Measurements from ENCODE around the gene MSTN.
"Not testable (repeated sequence)": the region's sequence is repeated elsewhere in the genome, so short reads cannot be mapped to it uniquely, and the experiment has no call there.

Gene MSTN

DNA sequence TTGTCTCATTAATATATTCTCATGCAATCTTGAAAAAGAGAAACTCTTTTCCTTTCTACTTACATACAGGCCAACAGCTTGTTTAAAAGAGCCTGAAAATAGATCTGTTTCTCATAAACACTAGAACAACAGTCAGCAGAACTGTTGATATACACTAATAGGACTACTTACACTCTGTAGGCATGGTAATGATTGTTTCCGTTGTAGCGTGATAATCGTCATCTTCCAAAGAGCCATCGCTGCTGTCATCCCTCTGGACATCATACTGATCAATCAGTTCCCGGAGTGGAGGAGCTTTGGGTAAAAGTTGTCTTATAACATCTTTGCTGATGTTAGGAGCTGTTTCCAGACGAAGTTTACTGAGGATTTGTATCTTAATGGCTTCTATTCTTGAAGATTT, 476 bp downstream of the MSTN start:
- no peak for DNase-seq

DNA sequence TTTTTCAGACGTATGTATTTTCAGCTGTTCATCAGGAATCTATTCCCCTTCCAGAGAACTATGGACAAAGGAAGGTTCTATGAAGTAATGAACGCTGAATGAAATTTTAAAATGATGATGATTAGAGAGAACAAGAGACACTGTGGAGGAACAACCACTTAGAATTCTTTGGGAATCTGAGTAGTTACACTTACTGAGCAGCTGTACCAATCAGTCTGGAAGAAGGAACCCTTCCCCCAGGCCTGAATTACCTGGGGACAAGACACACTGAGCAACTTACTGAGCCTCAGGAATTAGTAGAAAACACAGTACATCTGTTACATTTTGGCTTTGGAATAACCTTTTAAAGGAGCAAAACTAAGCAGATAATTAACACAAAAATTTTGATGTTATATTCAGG, 1.9 kb downstream of the MSTN start:
- no peak for DNase-seq

DNA sequence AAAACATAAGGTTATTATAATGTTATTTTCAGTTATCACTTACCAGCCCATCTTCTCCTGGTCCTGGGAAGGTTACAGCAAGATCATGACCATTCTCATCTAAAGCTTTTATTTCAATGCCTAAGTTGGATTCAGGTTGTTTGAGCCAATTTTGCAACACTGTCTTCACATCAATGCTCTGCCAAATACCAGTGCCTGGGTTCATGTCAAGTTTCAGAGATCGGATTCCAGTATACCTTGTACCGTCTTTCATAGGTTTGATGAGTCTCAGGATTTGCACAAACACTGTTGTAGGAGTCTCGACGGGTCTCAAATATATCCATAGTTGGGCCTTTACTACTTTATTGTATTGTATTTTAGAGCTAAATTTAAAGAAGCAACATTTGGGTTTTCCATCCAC, 2.5 kb downstream of the MSTN start:
- no peak for DNase-seq

DNA sequence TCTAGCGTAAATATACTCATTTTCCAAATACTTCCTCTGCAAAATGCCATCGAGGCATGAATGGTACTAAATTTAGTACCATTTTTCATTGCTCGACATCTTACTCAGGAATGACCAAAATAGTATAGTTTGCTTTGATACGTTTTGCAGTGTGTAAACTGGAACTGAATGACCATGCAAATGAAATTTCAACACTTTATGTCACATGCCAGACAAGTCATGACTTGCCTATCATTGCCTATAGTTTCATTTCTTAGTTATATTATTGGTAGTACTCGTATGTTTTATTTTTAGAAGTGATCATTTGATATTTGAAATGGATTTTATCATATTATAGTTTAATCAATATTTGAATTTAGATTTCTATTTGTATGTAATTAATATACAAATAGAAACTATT, 9.1 kb downstream of the MSTN start:
- no peak for DNase-seq

DNA sequence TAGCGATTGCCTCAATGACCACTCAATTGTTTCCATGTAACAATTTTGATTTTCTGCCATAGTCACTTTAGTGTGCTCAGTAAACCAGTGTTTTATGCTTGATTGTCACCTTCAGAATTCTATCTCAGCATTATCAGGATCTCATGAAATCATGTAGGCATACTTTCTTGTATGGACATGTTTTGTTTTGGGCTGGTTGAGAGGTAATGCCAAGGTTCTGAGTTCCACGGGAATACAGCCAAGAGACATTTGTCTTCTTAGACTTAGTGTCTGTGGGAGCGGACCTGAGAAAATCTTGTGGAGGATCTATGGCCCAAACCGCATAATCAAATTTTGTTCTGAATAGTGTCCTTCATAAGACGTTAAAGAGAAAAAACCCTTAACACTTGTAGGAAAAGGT, 10.2 kb downstream of the MSTN start:
- DNase-seq = no peak

DNA sequence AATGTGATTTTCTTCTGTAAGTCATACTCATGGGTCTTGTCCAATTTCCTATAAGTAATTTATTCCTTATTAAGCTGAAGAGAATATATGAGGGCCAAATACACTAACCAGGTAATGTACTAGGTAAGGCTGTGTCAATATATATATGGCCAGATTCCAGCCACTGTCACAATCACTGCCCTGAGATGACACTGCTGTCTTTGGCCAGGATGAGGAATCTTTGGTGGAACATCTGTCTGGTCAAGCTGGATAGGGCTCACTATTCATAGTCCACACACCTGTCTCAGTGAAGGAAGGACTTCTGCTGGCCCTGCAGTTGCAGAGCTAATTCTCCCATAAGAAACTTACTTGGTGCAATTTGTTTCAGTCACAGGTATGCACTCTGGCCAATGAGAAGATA, 11.3 kb downstream of the MSTN start:
- no peak for DNase-seq

DNA sequence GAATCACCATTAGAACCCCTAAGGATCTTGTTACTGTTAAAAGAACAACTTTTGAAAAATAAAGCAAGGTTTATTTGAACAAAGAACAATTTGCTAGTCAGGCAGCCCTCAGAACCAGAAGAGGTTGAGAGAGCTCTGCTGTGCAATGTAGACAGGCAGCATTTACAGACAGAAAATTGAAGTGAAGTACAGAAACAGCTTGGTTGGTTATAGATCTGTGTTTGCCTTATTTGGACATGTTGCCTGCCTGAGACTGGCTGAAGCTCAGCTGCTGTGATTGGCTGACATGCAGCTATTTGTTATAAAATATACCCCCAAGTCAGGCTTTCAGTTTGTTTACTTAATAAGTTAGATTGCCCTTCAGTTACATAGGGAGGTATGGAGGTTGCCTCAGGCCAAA, 12.5 kb downstream of the MSTN start:
- no peak for DNase-seq

DNA sequence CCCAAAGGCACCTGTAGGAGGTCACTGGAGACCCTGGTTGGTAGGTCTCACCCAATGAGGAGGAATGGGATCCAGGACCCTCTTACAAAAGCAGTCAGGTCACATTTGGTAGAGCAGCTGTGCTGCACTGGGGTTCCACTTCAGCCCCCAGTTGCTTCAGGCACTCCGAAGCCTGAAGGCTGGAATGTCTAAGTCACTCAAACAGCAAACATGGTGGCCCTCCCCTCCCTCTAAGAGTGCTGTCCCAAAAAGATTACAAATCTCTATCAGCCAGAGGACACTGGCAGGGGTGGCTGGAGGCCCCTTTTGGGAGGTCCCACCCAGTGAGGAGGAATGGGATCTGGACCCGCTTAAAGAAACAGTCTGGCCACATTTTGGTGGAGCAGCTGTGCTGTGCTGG, 17.7 kb downstream of the MSTN start:
- DNase-seq = no peak

DNA sequence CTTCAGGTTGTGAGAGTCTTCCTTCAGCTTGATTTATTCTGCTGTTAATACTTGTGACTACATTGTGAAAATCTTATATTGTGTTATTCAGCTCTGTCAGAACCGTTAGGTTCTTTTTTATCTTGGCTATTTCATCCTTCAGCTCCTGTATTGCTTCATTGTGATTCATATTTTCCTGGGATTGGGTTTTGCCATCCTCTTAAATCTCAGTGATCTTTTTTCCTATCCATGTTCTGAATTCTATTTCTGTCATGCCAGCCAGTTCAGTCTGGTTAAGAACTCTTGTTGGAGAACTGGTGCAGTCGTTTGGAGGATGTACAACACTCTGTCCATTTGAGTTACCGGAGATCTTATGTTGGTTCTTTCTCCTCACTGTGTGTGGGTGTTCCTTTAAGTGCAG, 19.1 kb downstream of the MSTN start:
- DNase-seq = no peak

DNA sequence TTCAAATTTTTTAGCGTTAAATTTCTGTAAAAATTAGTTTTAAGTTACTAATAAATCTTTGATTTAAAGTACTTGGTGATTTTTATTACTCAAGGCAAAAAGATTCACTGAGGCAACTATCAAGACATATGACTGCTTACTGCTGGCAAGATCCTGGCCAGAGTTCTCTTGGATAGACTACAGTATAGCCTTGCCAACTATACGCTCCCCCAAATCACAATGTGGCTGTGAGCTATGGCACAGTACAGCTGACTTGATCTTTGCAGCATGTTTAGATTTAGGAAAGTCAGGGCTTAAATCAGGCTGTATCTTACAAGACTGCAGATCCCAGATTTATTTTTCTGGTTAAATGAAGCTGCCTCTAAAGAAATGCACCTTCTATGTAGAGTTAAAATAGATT, 26.5 kb downstream of the MSTN start:
- no peak for DNase-seq

DNA sequence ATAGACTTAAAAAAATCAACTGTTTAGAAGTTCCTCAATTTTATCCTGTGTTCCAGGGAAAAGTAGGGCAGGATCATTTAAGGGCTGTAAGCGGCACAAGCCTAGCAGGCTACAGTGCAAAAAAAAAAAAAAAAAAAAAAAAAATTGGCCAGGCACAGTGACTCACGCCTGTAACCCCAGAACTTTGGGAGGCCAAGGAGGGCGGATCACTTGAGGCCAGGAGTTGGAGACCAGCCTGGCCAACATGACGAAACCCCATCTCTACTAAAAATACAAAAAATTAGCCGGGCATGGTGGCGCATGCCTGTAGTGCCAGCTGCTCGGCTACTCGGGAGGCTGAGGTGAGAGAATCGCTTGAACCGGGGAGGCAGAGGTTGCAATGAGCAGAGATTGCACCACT, 28.1 kb downstream of the MSTN start:
- DNase-seq = not testable (repeated sequence)

DNA sequence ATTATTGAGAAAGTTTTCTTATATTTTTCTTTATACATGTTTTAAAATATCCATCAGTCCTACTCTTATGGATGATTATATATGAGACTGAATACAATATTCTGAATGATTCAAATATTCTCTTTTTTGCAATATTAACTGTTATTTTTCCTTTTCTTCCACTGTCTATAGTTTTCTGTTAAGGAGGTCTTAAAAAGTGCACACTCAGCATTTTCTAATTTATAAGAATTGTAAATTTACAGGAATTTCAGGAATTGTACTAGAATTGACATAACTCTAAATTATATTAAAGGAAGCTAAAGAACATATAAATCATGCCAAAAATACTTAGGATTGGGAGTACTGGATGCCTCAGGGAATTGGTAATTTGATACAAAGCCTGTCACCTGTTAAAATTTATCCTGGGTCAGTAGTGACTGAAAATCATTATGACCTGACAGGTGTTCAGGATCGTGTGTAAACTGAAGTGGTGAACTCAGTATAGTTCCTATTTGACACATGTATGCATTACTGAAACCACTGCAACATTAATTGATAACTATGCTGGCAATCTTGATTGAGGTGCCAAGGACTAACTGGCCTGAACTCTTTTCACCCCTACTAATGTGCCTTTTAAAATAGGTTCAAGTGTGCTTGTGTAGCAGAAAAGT, 30.4 kb downstream of the MSTN start:
- DNase-seq = no peak

DNA sequence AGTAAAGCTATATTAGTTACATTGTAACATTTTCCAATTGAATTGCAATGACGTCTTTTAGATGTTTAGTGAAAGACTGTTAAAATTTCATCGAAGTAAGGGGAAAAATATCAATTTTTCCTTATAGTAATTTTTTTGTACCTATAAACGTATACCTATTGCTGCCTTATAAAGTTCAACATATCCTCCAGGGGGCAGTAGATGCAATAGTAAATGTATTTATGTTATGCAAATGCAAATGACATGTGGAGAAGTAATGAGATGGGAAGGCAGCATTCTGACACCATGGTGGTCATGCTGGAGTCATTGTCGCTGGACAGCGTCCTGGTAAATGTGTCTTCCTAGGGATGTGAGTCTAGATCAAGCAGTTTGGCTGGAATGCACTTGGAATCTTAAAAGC, 38.7 kb downstream of the MSTN start:
- no peak for DNase-seq

DNA sequence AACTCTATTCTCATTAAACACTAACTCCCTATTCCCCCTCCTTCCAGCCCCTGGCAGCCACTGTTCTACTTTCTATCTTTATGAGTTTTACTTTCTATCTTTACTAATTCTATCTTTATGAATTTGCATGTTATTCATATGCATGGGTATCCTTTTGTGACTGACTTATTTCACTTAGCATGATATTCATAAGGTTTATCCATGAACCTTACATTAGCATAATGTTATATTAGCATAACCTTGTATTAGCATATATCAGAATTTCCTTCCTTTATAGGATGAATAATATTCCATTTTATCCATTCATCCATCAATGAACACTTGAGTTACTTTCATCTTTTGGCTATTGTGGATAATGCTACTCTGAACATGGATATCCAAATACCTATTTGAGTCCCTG, 41.8 kb downstream of the MSTN start:
- no peak for DNase-seq

DNA sequence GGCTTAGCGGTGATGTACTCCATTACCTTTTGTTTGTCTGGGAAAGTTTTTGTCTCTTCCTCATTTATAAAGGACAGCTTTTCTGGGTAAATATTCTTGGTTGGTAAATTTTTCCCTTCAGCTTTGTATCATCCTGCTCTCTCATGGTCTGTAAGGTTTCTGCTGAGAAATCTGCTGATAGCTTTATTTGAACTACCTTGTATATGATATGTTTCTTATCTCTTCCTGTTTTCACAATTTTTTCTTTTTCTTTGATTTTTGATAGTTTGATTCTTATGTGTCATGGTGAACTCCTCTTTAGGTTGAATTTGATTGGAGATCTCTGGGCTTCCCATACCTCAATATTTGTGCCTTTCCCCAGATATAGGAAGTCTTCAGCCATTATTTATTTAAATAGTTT, 44.7 kb downstream of the MSTN start:
- no peak for DNase-seq

DNA sequence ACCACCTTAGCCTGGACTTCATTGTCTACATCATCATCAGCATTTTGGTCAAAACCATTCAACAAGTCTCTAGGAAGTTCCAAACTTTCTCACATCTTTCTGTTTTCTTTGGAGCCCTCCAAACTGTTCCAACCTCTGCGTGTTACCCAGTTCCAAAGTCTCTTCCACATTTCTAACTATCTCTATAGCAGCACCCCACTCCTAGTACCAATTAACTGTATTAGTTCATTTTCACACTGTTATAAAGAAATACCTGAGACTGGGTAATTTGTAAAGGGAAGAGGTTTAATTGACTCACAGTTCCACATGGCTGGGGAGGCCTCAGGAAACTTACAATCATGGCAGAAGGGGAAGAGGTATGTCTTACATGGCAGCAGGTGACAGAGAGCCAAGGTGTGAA, 46.6 kb downstream of the MSTN start:
- not testable (repeated sequence) for DNase-seq

Measured in activated naive CD4-positive, alpha-beta T cell treated with Interleukin-2 at 50 U/mL for 16 hours (primary cell).